Mammary epithelial cell (primary cell): ENCODE data around the gene DDX59.

Source experiments
- CTCF ChIP-seq, 2 donors: IDR thresholded peaks in 1 of 2; conservative IDR thresholded peaks in 1 of 2; 2 replicates each; pipeline ENCODE4 v1.5.1; 2011 to 2012; ENCODE audit warnings: inconsistent platforms in 2 of 2, low read length in 2 of 2, mild to moderate bottlenecking in 2 of 2, control low read depth in 1 of 2, low read depth in 1 of 2; ENCODE audit not compliant: insufficient read depth in 1 of 2; ENCODE audit errors: extremely low read depth in 1 of 2
- EZH2 ChIP-seq: IDR thresholded peaks from 2 replicates; pipeline ENCODE4 v1.6.1; 2012; ENCODE audit warnings: low read length, inconsistent platforms, borderline replicate concordance

- no peak for TF ChIP-seq CTCF (conservative IDR thresholded peaks at IDR 0.05 in 1 of 2, IDR thresholded peaks at IDR 0.05 in 1 of 2; ENCODE audit: extremely low read depth in 1 of 2, insufficient read depth in 1 of 2, low read depth in 1 of 2, low read length in 2 of 2)
- no peak for TF ChIP-seq EZH2
Measured at GRCh38 chr1:200629876-200630514, 39.7 kb downstream of the DDX59 start.
